SU-DHL-6 (cell line): Measurements from ENCODE around the gene MDM4.
A peak's percentile ranks its signal among the peaks of the same experiment; 100 is the strongest.

Source experiments
- H2AFZ ChIP-seq: fragments of 200-600 bp; sonication (generic); 2 replicates; pipeline ENCODE4 v1.6.1; 2014; ENCODE audit warnings: low read depth, mild to moderate bottlenecking, moderate library complexity, mixed read lengths, antibody characterized with exemption, low read length; ENCODE audit not compliant: severe bottlenecking
- H3F3A ChIP-seq: fragments of 200-600 bp; shearing (Covaris generic); 2 replicates; pipeline ENCODE4 v1.6.0; 2016; ENCODE audit warnings: antibody characterized with exemption, mild to moderate bottlenecking; ENCODE audit not compliant: insufficient read depth
- H3K27ac ChIP-seq: fragments of 200-600 bp; sonication (generic); 2 replicates; pipeline ENCODE4 v1.5.1; 2016; ENCODE audit warnings: low read depth, mild to moderate bottlenecking, low read length, moderate library complexity, mixed read lengths
- H3K27me3 ChIP-seq: fragments of 200-600 bp; sonication (generic), shearing (Covaris generic); 2 replicates; pipeline ENCODE4 v1.6.0; 2014; ENCODE audit warnings: mild to moderate bottlenecking, low read length
- H3K36me3 ChIP-seq: fragments of 200-600 bp; sonication (generic); 2 replicates; pipeline ENCODE4 v1.6.1; 2014; ENCODE audit warnings: mild to moderate bottlenecking, low read length, mixed read lengths
- H3K4me2 ChIP-seq: fragments of 300-600, 200-600 bp; shearing (Covaris generic), sonication (generic); 2 replicates; pipeline ENCODE4 v1.6.0; 2014; ENCODE audit warnings: low read length, low read depth, mild to moderate bottlenecking; ENCODE audit not compliant: poor library complexity, severe bottlenecking
- H3K4me3 ChIP-seq: fragments of 200-600 bp; sonication (generic); 2 replicates; pipeline ENCODE4 v1.5.1; 2014; ENCODE audit warnings: antibody characterized with exemption, low read length, mild to moderate bottlenecking, mixed read lengths; ENCODE audit not compliant: insufficient read depth, poor library complexity, severe bottlenecking
- H3K79me2 ChIP-seq: fragments of 200-600 bp; sonication (generic); 2 replicates; pipeline ENCODE4 v1.6.1; 2014; ENCODE audit warnings: mild to moderate bottlenecking, low read length, moderate library complexity; ENCODE audit not compliant: insufficient read depth
- H3K9ac ChIP-seq: fragments of 200-600 bp; sonication (generic); 2 replicates; pipeline ENCODE4 v1.7.0; 2014; ENCODE audit warnings: mild to moderate bottlenecking, low read length
- H3K9me2 ChIP-seq: fragments of 200-600 bp; sonication (generic); replicated peaks from 2 replicates; pipeline ENCODE4 v1.6.1; 2014; ENCODE audit warnings: low read length; ENCODE audit not compliant: insufficient read depth
- H3K9me3 ChIP-seq: fragments of 200-600 bp; sonication (generic); 2 replicates; pipeline ENCODE4 v1.6.1; 2014; ENCODE audit warnings: low read length, mixed read lengths; ENCODE audit not compliant: insufficient read depth
- H4K20me1 ChIP-seq: fragments of 200-600 bp; sonication (generic); 2 replicates; pipeline ENCODE4 v1.6.1; 2014; ENCODE audit warnings: low read depth, mild to moderate bottlenecking, antibody characterized with exemption, low read length, moderate library complexity, mixed read lengths
- CTCF ChIP-seq: fragments of 200-600 bp; sonication (generic); IDR thresholded peaks from one replicate; pipeline ENCODE4 v1.5.1; 2017; ENCODE audit warnings: antibody characterized with exemption, mild to moderate bottlenecking, low read length, moderate library complexity; ENCODE audit not compliant: insufficient read depth, poor library complexity, severe bottlenecking
- EZH2phosphoT487 ChIP-seq: fragments of 200-600 bp; sonication (generic), shearing (Covaris generic); conservative IDR thresholded peaks from 2 replicates; pipeline ENCODE4 v1.6.1; 2018; ENCODE audit warnings: mild to moderate bottlenecking, antibody characterized with exemption, low read length, moderate library complexity, mixed read lengths

MDM4 gene

DNA sequence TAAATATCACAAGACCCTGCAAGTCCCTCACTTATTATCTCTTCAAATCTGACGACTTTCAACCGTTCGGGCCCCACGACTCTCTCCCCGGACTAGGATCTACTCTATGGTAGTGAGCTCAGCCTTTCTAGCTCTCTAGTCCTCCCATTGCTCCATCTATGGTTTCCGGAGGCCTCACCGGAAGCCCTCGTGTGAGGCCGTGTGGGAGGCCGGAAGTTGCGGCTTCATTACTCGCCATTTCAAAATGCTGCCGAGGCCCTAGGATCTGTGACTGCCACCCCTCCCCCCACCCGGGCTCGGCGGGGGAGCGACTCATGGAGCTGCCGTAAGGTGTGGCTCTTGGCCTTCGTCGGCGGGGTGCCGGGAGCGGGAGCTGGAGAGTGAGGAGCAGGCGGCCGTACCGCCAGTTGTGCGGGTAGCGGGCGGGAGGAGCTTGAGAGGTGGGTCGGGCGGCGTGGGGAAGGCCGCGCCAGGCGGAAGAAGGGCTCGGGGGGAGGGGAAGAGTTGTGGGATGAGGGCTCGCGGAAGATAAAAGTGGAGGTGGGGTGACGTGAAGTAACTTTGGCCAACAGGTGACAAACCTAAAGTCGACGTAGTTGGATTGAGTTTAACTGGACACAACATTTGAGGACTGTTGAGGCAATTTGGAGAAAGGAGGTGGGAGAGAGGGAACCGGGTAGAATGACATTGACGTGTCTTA, at the start of gene MDM4:
TSS of gene MDM4 (plus strand) at position 227 of the 700 bp plus-strand sequence. CDS start 9,113 bp downstream, outside the sequence.
- Histone ChIP-seq H3F3A (peaks cover 74% of the 10 kb centered on the region), H3K9me3 (no peaks in the 10 kb centered on the region), H3K4me2 (peak within 1 kb of the TSS; percentile 71), H2AFZ (peak within 1 kb of the TSS; percentile 85), H3K36me3 (no peaks in the 10 kb centered on the region; the same call in 1 of the 2 replicates), H4K20me1 (peaks cover 6% of the 10 kb centered on the region; the same call in 1 of the 2 replicates), H3K27me3 (no peaks in the 10 kb centered on the region), H3K27ac (peak within 1 kb of the TSS; percentile 96), H3K4me3 (peak within 1 kb of the TSS; percentile 89), H3K9ac (peak within 1 kb of the TSS; percentile 86), H3K79me2 (peaks cover 48% of the 10 kb centered on the region), H3K9me2 (no peaks in the 10 kb centered on the region)
- TF ChIP-seq CTCF (no peak), EZH2phosphoT487 (no peak)

DNA sequence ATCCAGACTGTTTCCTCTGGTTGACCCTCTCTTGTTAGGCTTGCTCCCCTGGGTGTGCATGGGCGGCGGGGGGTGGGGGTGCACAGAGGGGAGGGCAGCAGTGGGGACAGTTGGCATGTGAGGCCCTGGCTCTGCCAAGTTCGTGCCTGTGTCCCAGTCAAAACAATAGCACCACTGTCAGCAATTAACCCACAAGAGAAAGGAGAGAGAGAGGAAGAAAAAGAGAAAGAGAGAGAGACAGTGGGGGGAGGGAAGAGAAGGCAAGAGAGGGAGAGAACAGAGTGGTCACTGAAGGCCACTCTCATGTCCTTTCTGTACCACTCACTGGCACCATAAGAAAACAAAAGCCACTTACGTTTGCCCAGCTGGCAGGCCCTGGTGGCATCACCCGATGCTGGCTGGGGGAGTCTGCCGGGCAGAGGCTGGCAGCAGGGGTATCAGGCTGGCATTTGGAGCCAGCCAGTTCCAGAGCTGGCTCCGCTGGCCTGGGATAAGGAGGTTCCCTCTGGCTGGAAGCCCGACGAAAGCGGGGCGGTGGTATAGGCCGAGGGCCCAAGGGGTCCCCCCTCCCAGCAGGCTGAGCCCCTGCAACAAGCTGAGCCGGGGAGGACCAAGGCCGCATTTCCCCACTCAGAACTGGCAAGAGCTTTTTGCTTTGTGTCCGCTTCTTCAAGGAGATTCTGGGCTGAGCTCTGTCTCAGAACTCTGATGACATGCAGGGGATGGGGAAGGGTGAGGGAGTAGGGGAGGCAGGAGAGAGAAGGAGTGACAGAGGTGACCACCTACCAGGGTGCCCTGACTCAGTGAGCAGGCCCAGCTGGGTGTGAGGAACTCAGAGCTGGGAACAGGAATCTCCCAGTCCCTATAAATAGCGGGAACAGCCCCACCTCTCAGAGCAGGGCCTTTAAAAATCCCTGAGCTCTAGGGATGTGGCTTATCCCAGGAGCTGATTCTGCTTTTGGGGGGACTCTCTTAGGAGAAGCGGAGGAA, 49.5 kb upstream of the MDM4 start:
- TF ChIP-seq CTCF (no peak), EZH2phosphoT487 (no peak)
- H3K36me3 ChIP-seq = no peaks in the 10 kb centered on the region
- H3K4me3 ChIP-seq = no peak overlapping the region
- no peak overlapping the region for H2AFZ ChIP-seq
- no peaks in the 10 kb centered on the region for H3F3A ChIP-seq
- H3K9ac ChIP-seq = no peak overlapping the region
- no peak overlapping the region for H3K4me2 ChIP-seq
- no peaks in the 10 kb centered on the region for H3K9me2 ChIP-seq
- H3K79me2 ChIP-seq = no peaks in the 10 kb centered on the region
- no peaks in the 10 kb centered on the region; the same call in 1 of the 2 replicates for H3K27me3 ChIP-seq
- no peaks in the 10 kb centered on the region for H4K20me1 ChIP-seq
- H3K9me3 ChIP-seq = no peaks in the 10 kb centered on the region
- no peak overlapping the region for H3K27ac ChIP-seq

DNA sequence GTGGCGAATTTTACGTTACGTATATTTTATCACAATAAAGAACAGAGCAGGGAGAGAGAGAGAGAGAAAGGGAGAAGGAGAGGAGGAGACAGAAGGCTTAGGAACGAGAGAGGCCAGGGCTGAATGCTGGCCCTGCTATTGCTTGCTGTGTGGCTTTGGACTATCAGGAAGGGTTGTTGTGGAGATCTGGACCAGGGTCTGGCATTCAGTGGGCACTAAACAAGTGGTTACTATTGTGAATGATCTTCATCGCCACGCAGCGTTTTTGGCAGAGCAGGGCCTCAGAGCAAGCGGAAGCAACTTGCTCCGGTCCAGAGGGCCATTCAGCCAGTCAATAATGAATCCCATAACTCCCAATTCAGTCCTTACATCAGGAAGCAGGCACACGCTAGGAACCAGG, 48.0 kb upstream of the MDM4 start:
- Histone ChIP-seq H3F3A (no peaks in the 10 kb centered on the region), H3K4me2 (no peak overlapping the region), H4K20me1 (no peaks in the 10 kb centered on the region), H3K4me3 (no peak overlapping the region), H3K36me3 (no peaks in the 10 kb centered on the region), H3K27me3 (no peaks in the 10 kb centered on the region; the same call in 1 of the 2 replicates), H3K27ac (no peak overlapping the region), H3K9me2 (no peaks in the 10 kb centered on the region), H3K9me3 (no peaks in the 10 kb centered on the region), H3K9ac (no peak overlapping the region), H2AFZ (no peak overlapping the region), H3K79me2 (no peaks in the 10 kb centered on the region)
- TF ChIP-seq EZH2phosphoT487 (no peak), CTCF (no peak)
